Middle frontal gyrus (tissue), 1 donor: ENCODE results near the gene PRKD2.
"Not testable (repeated sequence)": the region's sequence is repeated elsewhere in the genome, so short reads cannot be mapped to it uniquely, and the experiment has no call there.

Source experiments
- DNase-seq: peaks from one replicate; pipeline ENCODE4 v3.0.0-alpha.2; 2015; ENCODE audit warnings: low spot score; ENCODE audit errors: extremely low spot score

Gene PRKD2

DNA sequence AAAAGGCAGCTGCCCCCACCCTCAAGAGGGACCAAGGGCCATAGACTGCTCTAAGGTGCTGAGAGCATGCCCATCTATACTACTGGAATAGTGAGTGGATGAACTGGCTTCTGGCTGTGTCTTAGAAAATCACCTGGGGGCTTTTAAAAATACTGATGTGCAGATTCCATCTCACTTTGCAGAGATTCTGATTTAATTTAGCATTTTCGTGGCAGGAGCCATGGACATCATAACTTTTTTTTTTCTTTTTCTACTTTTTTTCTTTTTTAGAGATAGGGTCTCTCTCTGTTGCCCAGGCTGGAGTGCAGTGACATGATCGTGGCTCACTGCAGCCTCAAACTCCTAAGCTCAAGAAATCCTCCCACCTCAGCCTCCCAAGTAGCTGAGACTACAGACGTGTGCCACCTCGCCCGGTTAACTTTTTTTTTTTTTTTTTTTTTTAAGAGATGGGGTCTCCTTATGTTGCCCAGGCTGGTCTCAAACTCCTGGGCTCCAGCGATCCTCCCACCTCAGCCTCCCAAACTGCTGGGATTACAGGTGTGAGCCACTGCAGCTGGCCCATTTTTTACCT is 4.1 kb downstream of the PRKD2 start:
- DNase-seq, result not testable (repeated sequence)

DNA sequence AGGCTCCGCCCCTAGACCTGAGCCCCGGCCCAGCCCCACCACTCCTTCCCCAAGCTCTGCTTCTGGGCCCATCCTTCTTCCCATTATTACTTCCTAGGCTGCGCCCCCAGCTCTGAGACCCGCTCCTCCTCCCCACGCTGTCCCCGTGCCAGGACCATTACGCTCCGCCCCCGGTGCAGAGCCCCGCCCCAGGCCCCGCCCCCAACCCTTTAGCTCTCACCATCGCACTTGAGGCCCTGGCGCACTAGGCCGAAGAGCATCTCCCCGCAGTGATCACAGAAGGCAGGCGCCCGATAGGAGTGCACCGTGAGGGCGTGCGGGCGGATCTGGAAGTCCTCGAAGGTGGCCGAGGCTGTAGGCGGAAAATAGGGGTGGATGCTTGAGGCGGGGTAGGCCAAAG is 6.2 kb downstream of the PRKD2 start:
- no peak for DNase-seq

DNA sequence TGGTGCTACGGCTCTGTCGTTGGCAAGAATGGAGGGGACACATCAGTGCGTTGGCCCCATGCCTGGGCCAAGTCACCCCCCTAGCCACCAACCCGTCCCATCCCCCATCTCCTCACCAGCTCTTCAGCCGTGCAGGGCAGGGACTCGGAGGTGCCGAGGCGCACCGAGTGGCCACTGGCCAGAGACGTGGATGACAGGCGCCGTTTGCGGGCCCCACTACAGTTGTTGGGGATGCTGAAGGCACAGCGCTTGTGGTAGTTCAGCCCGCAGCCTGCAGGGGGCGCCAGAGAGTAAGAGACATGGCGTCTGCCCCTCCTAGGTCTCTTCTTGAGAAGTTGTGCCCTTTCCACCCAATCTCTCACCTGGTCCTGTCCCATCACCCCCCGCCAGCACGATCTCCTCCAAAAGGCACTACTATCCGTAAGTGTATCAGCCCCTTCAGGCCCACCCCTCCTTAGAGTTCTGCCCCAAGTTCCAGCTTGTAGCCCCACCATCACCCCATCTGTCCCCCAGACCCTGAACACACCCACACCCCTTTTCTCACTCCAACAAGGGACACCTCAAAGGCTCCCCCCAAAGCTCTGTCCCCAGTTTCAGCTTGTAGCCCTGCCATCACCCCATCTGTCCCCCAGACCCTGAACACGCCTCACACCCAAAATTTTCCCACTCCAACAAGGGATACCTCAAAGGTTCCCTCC is 12.4 kb downstream of the PRKD2 start:
- no peak for DNase-seq

DNA sequence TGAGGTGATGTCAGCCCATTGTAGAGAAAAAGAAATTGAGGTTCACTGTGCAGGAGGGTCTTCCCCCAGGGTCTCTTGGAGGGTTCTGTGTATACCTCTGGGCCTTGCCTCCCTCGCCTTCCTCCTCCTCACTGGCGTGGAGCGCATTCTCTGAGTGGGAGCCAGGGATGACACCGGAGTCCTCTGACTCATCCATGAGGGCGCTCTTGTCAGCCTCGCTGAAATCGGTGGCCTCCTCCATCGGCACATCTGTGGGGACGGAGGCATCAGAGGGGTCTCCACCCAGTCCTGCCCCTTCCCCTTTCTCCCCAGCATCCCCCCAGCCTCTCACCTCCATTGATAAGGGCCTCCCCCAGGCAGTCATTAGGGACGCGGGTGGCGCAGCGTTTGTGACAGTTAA is 16.2 kb downstream of the PRKD2 start:
- no peak for DNase-seq

DNA sequence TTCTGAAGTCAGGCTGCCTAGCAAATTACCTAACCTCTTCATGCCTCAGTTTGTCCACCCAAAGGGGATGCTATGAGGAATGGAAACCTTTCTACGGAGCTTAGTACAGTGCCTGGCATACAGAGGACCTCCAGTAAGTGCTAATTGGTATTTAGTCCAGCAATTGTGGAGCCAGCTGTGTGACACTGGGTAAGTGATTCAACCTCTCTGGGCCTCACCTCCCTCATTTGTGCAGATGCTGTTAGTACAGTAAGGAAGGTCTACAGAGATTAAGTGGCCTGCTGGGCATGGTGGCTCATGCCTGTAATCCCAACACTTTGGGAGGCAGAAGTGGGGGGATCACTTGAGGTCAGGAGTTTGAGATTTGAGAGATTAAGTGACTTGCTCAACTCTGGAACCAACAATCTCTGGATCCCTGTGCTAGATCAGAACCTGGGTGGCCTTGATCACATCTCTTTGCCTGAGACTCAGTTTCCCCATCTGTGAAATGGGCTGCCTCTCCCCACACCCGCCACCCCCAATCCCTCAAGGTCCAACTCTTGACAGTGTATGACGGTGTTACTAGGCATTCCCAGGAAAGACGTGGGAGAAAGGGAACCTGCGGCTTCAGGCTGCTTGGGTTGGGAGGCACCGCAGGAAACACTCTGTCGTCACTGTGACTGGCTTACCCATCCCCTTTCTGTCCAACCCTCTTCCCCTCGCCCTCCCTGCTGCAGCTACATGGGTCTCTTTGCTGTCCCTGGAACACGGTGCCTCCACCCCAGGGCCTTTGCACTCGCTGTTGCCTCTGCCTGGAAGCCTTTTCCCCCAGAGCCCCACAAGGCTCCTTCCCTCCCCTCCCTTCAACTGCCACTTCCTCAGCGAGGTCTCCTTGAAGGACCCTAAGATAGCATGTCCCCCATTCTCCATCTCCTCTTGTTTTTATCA is 18.3 kb downstream of the PRKD2 start:
- no peak for DNase-seq

DNA sequence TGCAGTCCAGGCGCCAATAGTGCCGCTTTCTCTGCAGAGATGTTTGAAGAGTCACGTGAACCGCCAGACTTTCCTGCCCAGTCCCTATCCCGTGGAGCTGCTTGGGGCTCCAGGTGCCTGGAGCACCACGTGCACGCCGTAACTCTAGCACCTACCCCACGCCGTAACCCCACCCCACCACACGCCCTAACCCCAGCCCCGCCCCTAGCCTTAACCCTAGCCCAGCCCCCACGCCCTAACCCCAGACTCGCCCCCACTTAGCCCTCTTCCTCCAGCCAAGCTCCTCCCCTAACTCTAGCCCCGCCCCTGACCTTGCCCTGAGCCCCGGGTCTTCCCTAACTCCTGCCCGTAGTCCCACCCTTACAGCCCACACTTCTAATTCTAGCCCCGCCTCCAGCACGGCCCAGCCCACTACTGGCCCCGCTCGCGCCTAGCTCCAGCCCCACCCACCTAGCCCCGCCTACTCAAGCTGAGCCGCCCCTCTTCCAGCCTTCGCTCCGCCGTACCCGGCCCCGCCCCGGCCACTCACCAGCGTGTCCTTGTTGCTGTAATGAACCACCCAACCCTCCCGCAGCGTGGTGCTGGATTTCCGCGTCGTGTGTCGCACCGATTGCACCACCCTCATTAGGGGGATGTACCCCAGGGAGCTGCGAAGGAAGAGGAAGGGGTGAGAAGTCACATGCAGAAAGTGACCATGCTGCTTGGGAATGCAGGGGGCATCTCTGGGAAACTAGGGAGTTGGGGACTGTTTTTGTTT is 19.5 kb downstream of the PRKD2 start:
- no peak for DNase-seq

DNA sequence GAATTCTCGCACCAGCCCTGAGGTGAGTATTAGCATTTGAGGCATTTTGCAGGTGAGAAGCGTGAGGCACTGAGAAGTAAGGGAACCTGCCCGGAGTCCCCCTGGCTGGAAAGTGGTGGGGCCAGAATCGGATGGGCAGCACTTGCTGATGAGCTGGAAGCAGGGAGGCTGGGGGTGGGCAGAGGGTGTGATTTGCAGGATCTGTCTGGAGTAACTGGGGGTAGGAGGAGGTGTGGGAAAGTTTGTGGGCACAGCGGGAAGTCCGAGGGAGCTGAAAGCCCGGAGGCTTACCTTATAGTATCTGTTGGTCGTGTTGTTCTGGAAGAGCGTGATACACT is 20.1 kb downstream of the PRKD2 start:
- no peak for DNase-seq

DNA sequence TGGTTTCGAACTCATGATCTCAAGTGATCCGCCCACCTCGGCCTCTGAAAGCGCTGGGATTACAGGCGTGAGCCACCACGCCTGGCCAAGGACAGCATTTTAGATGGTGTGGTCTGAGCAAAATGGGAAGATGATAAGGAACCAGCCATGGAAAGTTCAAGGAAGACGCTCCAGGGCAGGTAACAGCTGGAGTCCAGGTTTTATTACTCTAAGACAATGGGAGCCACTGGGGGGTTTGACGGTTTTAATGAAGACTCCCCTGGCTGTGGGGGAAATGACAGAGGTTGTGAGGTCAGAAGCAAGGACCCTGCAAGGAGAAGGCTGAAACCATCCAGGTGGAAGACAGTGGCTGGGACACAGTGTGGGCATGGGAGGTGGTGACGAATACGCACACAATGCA is 20.9 kb downstream of the PRKD2 start:
- no peak for DNase-seq

DNA sequence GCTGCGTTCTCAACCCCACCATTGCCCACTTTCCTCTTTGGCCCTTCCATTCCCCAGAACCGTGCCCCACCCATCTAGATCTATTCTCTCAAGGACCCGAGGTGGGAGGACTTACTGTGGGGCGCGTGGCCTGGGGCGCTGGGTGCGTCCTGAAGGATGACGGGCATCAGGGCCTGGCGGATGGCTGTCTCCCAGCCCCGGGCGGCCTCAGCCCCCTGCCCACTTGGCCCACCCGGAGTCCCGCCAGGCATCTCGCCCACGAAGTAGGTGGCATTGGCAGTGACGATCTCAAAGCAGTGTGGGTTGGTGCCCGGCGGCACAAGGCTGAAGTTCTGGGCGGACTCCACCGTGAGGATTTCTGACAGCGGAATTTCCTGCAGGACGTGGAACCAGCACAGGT is 23.2 kb downstream of the PRKD2 start:
- no peak for DNase-seq

DNA sequence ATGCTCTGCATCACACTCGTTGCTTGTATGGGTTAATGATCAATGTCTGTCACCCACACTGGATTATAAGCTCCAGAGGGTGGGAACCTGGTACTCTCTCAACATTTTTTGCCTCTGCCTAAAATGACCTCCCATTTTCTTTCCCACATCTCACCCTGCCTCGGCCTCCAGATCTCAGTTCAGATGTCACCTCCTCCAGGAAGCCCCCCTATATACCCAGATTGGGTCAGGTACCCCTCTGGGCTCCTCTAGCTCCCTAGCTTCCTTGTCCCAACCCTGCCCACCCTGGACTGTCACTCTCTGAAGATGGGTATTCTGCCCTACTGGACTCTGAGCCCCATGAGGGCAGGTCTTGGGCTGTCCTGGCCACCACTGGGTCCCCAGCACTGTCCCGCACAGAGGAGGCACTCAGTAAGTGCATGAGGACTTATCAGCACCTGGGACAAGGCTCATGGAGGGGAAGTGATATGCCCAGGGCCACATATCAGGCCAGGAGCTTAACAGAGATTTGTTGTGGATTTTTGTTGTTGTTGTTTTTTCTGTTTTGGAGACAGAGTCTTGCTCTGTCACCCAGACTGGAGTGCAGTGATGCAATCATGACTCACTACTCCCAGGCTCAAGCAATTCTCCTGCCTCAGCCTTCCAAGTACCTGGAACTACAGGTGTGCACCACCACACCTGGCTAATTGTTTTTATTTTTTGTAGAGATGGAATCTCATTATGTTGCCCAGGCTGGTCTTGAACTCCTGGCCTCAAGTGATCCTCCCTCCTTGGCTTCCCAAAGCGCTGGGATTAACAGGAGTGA is 23.8 kb downstream of the PRKD2 start:
- no peak for DNase-seq

DNA sequence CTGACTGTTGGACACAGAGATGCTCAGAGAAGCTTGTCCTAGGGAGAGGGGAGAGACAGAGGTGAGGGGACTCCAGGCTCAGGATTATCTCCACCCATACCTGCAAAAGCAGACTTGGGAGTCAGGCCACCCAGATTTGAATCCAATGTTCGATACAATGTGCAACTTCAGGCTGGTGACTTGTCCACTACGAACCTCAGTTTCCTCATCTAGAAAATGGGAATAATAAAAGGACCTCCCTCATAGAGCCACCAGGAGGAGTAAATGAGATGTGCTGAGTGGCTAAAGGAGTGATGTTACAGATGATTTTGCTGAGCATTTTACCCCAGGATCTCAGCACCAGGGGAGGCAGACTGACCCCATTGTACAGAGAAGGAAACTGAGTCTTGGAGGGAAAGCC is 25.0 kb downstream of the PRKD2 start:
- DNase-seq, result no peak

DNA sequence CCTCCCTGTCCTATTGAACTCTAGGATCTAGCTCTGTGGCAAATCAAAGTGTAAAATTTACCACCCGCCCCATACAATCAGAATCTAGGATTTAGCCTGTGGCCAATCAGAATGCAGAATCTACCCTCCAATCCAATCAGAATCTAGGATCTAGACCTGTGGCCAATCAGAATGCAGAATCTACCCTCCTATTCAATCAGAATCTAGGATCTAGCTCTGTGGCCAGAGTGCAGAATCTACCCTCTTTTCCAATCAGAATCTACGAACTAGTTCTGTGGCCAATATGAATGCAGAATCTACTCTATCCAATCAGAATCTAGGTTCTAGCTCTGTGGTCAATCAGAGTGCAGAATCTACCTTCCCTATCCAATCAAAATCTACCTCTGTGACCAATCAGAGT is 25.8 kb downstream of the PRKD2 start:
- no peak for DNase-seq

DNA sequence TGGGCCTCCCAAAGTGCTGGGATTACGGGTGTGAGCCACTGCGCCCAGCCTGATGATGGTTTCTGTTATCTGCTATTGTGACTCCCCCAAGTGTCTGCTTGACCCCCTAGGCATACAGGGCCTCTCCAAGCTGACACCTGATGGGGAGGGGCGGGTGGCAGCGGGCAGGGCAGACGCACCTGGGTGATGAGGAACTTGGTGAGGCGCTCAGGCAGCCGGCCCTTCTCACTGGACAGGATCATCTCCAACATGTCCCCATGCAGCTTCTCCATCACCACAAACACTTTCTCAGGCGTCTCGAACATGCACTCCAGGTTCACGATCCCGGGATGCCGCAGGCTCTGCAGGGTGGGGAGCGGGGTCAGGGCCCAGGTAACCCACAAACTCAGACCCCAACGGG is 27.6 kb downstream of the PRKD2 start:
- DNase-seq, result no peak

DNA sequence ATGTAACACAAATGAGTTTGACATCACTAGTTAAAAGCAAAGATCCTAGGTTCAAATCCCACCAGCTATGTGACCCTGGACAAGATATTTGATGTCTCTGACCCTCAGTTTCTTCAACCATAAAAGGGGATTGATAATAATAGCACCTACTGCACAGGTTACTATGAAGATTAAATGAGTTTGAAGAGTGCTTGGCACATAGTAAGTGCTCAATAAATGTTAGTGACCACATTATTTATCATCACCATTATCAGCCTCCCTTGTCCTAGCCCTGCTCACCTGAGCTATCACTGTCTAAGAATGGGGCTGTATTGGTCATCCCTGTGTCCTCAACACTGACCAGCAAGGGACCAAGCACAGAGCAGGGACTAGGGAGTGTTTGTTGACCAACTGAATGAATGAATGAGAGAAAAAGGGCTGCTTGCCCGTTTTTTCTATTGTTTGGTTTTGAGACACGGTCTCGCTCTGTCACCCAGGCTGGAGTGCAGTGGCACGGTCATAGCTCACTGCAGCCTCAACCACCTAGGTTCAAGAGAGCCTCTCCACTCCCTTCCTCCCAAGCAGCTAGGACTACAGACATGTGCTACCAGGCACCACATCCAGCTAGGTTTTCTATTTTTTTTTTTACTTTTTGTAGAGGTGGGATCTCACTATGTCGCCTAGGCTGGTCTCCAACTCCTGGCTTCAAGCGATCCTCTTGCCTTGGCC is 29.3 kb downstream of the PRKD2 start:
- no peak for DNase-seq

DNA sequence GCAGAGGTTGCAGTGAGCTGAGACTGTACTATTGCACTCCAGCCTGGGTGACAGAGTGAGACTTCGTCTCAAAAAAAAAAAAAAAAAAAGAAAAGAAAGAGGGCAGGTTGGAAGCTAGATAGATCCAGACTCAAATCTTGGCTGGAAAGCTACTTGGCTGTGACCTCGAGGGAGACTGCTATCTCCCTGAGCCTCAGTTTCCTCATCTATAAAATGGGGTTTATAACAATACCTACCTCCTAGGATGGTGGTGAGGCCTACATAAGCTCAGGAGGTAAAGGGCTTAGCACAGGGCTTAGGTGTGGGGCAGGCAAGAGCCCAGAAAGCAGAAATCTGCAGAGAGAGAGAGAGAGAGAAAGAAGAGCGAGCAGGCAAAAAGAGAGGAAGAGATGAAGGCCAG is 31.7 kb downstream of the PRKD2 start:
- DNase-seq, result no peak

DNA sequence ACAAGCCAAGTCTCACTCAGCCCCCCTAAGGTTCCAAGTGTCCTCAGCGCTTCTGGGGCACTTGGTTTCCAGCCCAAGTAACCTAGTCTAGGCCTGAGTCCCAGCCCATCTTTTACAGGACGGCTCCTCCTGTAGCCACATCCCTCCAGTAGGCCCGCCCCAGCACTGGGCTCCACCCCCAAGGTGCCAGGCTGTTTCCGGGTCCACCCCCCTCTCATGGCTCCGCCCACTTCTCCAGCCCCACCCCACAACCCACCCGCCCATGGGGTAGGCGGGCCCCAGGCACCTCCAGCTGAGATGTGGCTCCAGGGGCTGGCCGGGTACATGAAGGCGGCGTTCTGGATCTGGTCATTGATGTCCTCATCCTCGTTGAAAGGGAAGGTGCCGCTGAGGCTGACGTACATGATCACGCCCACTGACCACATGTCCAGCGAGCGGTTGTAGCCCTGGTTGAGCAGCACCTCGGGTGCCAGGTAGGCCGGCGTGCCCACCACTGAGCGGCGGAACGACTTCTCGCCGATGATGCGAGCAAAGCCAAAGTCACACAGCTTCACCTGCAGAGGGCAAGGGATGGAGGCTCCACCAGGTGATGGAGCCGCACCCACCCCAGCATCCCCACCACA is 38.7 kb downstream of the PRKD2 start:
- DNase-seq, result no peak

DNA sequence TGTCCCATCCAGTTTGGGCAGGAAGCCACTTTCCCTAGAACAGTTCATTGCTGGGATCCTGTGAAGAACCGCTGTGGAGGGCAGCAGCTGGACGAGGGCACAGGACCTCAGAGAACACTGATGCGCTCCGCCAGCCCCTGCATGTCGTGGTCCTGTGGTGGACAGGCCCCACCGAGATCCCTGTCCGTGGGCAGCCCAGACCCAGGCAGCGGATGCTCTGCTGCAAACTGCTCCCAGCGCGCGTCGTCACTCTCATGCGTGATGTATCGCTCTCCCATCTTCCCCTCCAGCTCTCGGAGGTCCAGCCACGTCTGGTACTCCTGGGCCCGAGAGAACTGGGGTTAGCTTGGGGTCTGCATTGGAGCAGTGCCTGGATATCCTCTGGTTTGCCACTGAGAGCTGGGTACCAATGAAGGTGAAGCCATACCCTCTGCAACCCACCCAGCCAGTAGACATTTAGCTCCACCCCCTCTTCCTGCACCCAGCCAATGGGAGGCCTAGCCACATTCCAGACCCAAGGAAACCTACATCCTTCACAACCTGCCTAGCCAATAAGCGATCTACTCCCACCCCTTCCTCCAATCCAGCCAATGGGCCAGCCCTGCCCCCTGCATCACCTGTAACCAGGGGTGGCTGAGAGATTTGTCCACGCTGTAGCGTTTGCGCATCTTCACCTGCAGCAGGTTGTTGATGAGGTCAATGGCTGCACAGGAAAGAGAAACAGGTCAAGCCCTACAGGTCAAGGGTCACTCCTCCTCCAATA is 42.3 kb downstream of the PRKD2 start:
- DNase-seq, result no peak

DNA sequence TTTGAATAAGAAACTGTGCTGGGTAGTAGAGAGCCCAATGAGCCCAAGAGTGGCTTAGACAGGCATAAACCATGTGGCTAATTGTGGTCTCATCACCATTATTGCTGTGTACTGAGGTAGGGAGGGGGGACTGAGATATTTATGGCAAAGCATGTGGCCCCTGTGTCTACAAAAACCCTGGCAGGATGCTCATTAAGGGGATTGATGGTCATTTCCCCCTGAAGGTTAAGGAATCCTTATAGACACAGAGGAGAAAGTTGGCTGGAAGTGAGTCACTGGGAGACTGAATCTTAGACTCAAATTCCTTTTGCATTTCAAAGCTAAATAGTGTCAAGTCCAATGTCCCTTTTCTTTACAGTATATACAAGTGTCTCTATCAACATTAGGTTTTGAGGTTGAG is 46.1 kb downstream of the PRKD2 start:
- DNase-seq, result no peak

DNA sequence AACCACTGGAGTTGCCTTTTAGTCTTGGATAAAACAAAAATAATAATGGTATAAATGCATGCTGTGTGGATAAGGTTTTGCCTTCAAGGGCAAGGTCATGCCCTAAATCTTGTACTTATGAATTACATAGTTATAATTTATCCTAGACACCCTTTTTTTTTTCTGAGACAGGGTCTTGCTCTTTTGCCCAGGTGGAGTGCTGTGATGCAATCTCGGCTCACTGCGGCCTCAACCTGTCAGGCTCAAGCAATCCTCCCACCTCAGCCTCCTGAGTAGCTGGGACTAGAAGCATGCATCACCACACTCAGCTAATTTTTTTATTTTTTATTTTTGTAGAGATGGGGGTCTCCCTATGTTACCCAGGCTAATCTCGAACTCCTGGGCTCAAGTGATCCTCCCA is 48.3 kb downstream of the PRKD2 start:
- no peak for DNase-seq
